HUES64 (cell line): ENCODE data around the gene RNFT1. TPM values are rescaled to one million over a fixed set of nuclear protein-coding genes. Genes with fewer than 3 reads are reported as not detected.
"Not testable (repeated sequence)": the region's sequence is repeated elsewhere in the genome, so short reads cannot be mapped to it uniquely, and the experiment has no call there.

Experiments
- H3K27ac ChIP-seq: 2 replicates; pipeline ENCODE4 v1.7.0; 2013; ENCODE audit warnings: low read depth, low read length, inconsistent platforms
- H3K27me3 ChIP-seq: 2 replicates; pipeline ENCODE4 v1.6.1; 2013; ENCODE audit warnings: mild to moderate bottlenecking, low read length; ENCODE audit not compliant: insufficient read depth
- H3K36me3 ChIP-seq: 2 replicates; pipeline ENCODE4 v1.6.1; 2013; ENCODE audit warnings: mild to moderate bottlenecking, low read length; ENCODE audit not compliant: insufficient read depth
- H3K4me1 ChIP-seq: 2 replicates; pipeline ENCODE4 v1.6.1; 2013; ENCODE audit warnings: mild to moderate bottlenecking, low read length, moderate library complexity; ENCODE audit not compliant: insufficient read depth
- H3K4me3 ChIP-seq: 2 replicates; pipeline ENCODE4 v1.5.1; 2013; ENCODE audit warnings: mild to moderate bottlenecking, low read length, moderate library complexity
- H3K9ac ChIP-seq: 2 replicates; pipeline ENCODE4 v1.6.1; 2013; ENCODE audit warnings: mild to moderate bottlenecking, low read depth, low read length
- H3K9me3 ChIP-seq: 2 replicates; pipeline ENCODE4 v1.6.1; 2013; ENCODE audit warnings: low read depth, low read length; ENCODE audit not compliant: insufficient read depth
- WGBS: fragments of 150-250, 120-280 bp; methylation state at CpG from one replicate; pipeline ENCODE4 v1.1.7; 2013; ENCODE audit warnings: missing lambda C conversion rate; 5-methylcytosine and 5-hydroxymethylcytosine counted together
- polyA plus RNA-seq, 2 experiments: library from polyadenylated mRNA; stranded (reverse); fragments of 50-300 nt; gene quantifications; one replicate each; pipeline ENCODE4 v1.2.3, GENCODE V29; 2013

The RNFT1 gene
- polyA plus RNA-seq (2013, experiment 1 of 2), result 5.6 TPM
- polyA plus RNA-seq (2013, experiment 2 of 2), result 5.3 TPM

GRCh38 chr17:59964482-59965328 is at the start of gene RNFT1:
Gene RNFT1 (minus strand): TSS chr17:59964740. CDS start chr17:59964663, 77 bp downstream.
- 2% methylated on average over 66 of the region's 67 CpGs for WGBS
- H3K9ac ChIP-seq, result peak within 1 kb of the TSS; percentile 77
- H3K9me3 ChIP-seq, result no peaks in the 10 kb centered on the region
- no peak within 1 kb of the TSS for H3K27ac ChIP-seq
- no peaks in the 10 kb centered on the region for H3K36me3 ChIP-seq
- no peaks in the 10 kb centered on the region for H3K4me1 ChIP-seq
- peaks cover 24% of the 10 kb centered on the region for H3K27me3 ChIP-seq
- peak within 1 kb of the TSS; percentile 70 for H3K4me3 ChIP-seq

- not testable (repeated sequence) for H3K9me3 ChIP-seq, H3K9ac ChIP-seq, H3K36me3 ChIP-seq, H3K4me3 ChIP-seq, H3K27me3 ChIP-seq, H3K4me1 ChIP-seq, H3K27ac ChIP-seq
- 100% methylated on average over 3 of the region's 13 CpGs for WGBS
Measured at GRCh38 chr17:60009326-60009725, 44.8 kb upstream of the RNFT1 start.

- H3K27ac ChIP-seq, H3K4me3 ChIP-seq, H3K27me3 ChIP-seq, H3K4me1 ChIP-seq, H3K36me3 ChIP-seq, H3K9me3 ChIP-seq, H3K9ac ChIP-seq: not testable (repeated sequence)
- 97% methylated on average over 4 of the region's 16 CpGs for WGBS
Measured at GRCh38 chr17:60008377-60008776, 43.8 kb upstream of the RNFT1 start.

- no peak overlapping the region for H3K9ac ChIP-seq
- no peaks in the 10 kb centered on the region for H3K36me3 ChIP-seq
- no peaks in the 10 kb centered on the region for H3K4me1 ChIP-seq
- H3K4me3 ChIP-seq, result no peak overlapping the region
- no peak overlapping the region for H3K27ac ChIP-seq
- WGBS, result 95% methylated on average over 12 of the region's 13 CpGs
- no peaks in the 10 kb centered on the region for H3K9me3 ChIP-seq
- no peaks in the 10 kb centered on the region for H3K27me3 ChIP-seq
Measured at GRCh38 chr17:60006160-60006559, 41.6 kb upstream of the RNFT1 start.

GRCh38 chr17:60004561-60004960 is 40.0 kb upstream of the RNFT1 start:
- not testable (repeated sequence) for H3K4me3 ChIP-seq, H3K9ac ChIP-seq, H3K27ac ChIP-seq, H3K27me3 ChIP-seq, H3K9me3 ChIP-seq, H3K4me1 ChIP-seq, H3K36me3 ChIP-seq
- WGBS, result 89% methylated on average over 5 of the region's 5 CpGs

GRCh38 chr17:60002405-60002804 is 37.9 kb upstream of the RNFT1 start:
- H3K4me3 ChIP-seq, H3K4me1 ChIP-seq, H3K9me3 ChIP-seq, H3K9ac ChIP-seq, H3K27ac ChIP-seq, H3K36me3 ChIP-seq, H3K27me3 ChIP-seq: not testable (repeated sequence)
- 80% methylated on average over 2 of the region's 3 CpGs for WGBS

- WGBS, result 92% methylated on average over 2 of the region's 3 CpGs
- not testable (repeated sequence) for H3K27me3 ChIP-seq, H3K4me3 ChIP-seq, H3K36me3 ChIP-seq, H3K4me1 ChIP-seq, H3K9me3 ChIP-seq, H3K9ac ChIP-seq, H3K27ac ChIP-seq
Measured at GRCh38 chr17:59996608-59997007, 32.1 kb upstream of the RNFT1 start.

- not testable (repeated sequence) for H3K27me3 ChIP-seq
- WGBS, result 95% methylated on average over 3 of the region's 6 CpGs
Measured at GRCh38 chr17:59975166-59975565, 10.6 kb upstream of the RNFT1 start.

GRCh38 chr17:59973483-59973882 is 8.9 kb upstream of the RNFT1 start:
- H3K9ac ChIP-seq, H3K27me3 ChIP-seq, H3K36me3 ChIP-seq, H3K4me1 ChIP-seq, H3K9me3 ChIP-seq, H3K27ac ChIP-seq, H3K4me3 ChIP-seq: not testable (repeated sequence)
- WGBS, result 93% methylated on average over 8 of the region's 8 CpGs

More at GRCh38 chr17:59975166-59975565, 10.6 kb upstream of the RNFT1 start:
- H3K4me3 ChIP-seq, H3K27ac ChIP-seq, H3K9ac ChIP-seq, H3K36me3 ChIP-seq, H3K9me3 ChIP-seq, H3K4me1 ChIP-seq: not testable (repeated sequence)

- H3K9ac ChIP-seq, result no peak overlapping the region
- H3K4me1 ChIP-seq, result no peaks in the 10 kb centered on the region
- 88% methylated on average over 1 of the region's 1 CpG for WGBS
- H3K4me3 ChIP-seq, result no peak overlapping the region
- H3K27ac ChIP-seq, result no peak overlapping the region
- H3K9me3 ChIP-seq, result no peaks in the 10 kb centered on the region
- H3K36me3 ChIP-seq, result no peaks in the 10 kb centered on the region
- no peaks in the 10 kb centered on the region for H3K27me3 ChIP-seq
Measured at GRCh38 chr17:59972778-59973177, 8.2 kb upstream of the RNFT1 start.

- not testable (repeated sequence) for H3K9ac ChIP-seq, H3K4me3 ChIP-seq, H3K27ac ChIP-seq, H3K36me3 ChIP-seq, H3K27me3 ChIP-seq, H3K4me1 ChIP-seq, H3K9me3 ChIP-seq
- 90% methylated on average over 2 of the region's 2 CpGs for WGBS
Measured at GRCh38 chr17:59971771-59972170, 7.2 kb upstream of the RNFT1 start.
